Inflammatory macrophage treated with lipopolysaccharide for 1 hour (primary cell): Measurements from ENCODE around the gene DNM1.

Experiments
- DNase-seq, 2 donors: peaks; one replicate each; pipeline ENCODE4 v3.0.0-alpha.2; 2020 to 2022

DNM1 gene

GRCh38 chr9:128206484-128206883 lies 3.3 kb downstream of the DNM1 start:
- DNase-seq, result no peak

- peak; percentile 20 to 29 for DNase-seq
These were observed 4.0 kb downstream of the DNM1 start for GRCh38 chr9:128206916-128207910.

- DNase-seq, result no peak
These were observed 5.2 kb downstream of the DNM1 start for GRCh38 chr9:128208386-128208785.

GRCh38 chr9:128208946-128209669 lies 5.9 kb downstream of the DNM1 start:
- DNase-seq, result no peak

- DNase-seq, result no peak
These were observed 8.2 kb downstream of the DNM1 start for GRCh38 chr9:128211186-128211980.

GRCh38 chr9:128211981-128212281 lies 8.8 kb downstream of the DNM1 start:
- no peak for DNase-seq

- DNase-seq, result no peak
These were observed 10.7 kb downstream of the DNM1 start for GRCh38 chr9:128213746-128214497.

- no peak for DNase-seq
These were observed 11.7 kb downstream of the DNM1 start for GRCh38 chr9:128214571-128215490.

- no peak for DNase-seq
These were observed 12.6 kb downstream of the DNM1 start for GRCh38 chr9:128215491-128216409.

- DNase-seq, result no peak
These were observed 13.8 kb downstream of the DNM1 start for GRCh38 chr9:128216781-128217553.

- DNase-seq, result no peak
These were observed 15.0 kb downstream of the DNM1 start for GRCh38 chr9:128218172-128218517.

- DNase-seq, result peak; percentile 97 to 99
These were observed 15.6 kb downstream of the DNM1 start for GRCh38 chr9:128218518-128219389.

GRCh38 chr9:128219831-128220230 lies 16.7 kb downstream of the DNM1 start:
- no peak for DNase-seq

GRCh38 chr9:128222026-128222425 lies 18.8 kb downstream of the DNM1 start:
- DNase-seq, result no peak

- no peak for DNase-seq
These were observed 19.9 kb downstream of the DNM1 start for GRCh38 chr9:128222880-128223670.

GRCh38 chr9:128224877-128225276 lies 21.7 kb downstream of the DNM1 start:
- no peak for DNase-seq

GRCh38 chr9:128225770-128226411 lies 22.7 kb downstream of the DNM1 start:
- no peak for DNase-seq
